Left renal pelvis (tissue), 4 donors: ENCODE results near the gene YTHDF1. TPM values are rescaled to one million over a fixed set of nuclear protein-coding genes. Genes with fewer than 3 reads are reported as not detected.

ENCODE experiments used
- DNase-seq, 4 donors: peaks; one replicate each; pipeline ENCODE4 v3.0.0-alpha.2; 2013; ENCODE audit warnings: low read depth in 4 of 4, low spot score in 3 of 4
- polyA plus RNA-seq, 4 donors: library from polyadenylated mRNA; unstranded; fragments of 120-200 nt; gene quantifications; one replicate each; pipeline ENCODE4 v1.2.1, GENCODE V29; 2013; ENCODE audit not compliant: insufficient read length in 4 of 4

YTHDF1 gene
- polyA plus RNA-seq, 4 donors, result 39.6 to 46.7 (median 42.8) TPM

DNA sequence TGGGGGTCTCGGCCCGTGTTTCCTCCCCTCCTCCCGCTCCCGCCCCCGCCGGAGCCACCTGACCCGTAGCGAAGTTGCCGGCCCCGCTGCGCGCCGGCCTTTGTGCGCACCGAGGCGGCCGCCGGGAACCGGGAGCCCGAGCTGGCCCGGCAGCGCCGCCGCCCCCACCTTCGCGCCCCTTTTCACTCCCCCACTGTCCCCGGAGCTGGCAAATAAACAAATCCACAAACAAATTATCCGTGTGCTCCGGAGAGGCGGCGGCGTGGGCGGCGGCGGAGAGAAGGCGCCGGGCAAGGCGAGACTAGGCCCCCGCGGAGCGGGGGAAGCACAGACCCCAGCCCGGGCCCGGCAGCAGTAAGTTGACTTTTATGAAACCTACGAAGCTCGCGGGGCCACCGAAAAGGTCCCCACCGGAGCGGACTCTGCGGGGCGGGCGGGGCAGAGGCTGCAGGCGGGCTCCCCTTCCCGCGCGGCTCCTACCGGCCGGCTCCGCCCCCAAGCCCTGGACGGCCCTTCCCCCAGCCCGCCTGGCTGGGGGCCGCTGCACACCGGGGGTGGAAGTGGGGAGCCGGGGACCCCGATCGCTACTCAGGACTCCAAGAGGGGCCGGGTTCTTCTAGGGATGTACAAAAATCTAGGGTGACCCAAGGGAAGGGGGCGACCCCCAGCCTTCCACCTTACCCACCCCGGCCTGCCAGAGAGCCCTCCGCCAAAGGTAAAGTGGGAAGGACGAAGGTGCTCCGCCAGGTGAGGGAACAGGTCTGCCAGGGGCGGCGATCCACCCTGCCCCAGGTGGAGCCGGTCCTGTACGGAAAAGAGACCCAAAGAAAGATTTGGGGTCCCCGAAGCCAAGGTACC is 40.7 kb downstream of the YTHDF1 start:
- no peak for DNase-seq

- no peak for DNase-seq
Measured at GRCh38 chr20:63174309-63175037, 41.5 kb downstream of the YTHDF1 start.

DNA sequence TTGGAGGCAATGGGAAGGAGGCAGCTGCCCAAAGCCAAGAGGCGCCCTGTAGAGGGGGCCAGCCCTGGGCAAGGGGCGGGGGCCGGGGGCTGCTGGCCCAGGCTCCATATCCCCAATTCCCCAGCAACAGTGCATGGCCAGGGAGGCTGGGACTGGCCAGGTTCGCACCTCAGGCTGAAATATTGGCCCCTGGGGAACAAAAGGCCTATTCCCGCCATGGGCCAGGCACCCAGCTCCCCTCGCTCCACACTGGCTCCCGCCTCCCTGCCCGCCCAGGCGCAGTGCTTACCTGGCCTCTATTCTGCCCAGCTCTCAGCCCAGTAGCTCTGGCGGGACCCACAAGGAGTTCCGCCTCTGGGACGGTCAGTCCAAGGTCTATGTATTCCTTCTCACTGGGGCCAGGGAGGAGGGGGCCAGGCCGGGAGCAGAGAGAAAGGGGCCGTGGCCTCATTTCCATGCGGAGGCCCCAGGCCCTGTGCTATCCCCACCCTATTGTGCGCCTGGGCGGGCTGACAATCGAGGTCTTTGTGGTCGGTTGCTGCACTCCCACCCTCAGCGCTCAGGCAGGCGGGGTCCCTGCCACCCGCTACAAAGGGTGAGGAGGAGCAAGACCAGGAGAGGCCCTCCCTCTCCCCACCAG is 42.3 kb downstream of the YTHDF1 start:
- no peak for DNase-seq

- no peak for DNase-seq
Measured at GRCh38 chr20:63172726-63173125, 43.2 kb downstream of the YTHDF1 start.

GRCh38 chr20:63171991-63172390 is 43.9 kb downstream of the YTHDF1 start:
- no peak for DNase-seq

GRCh38 chr20:63169681-63170080 is 46.2 kb downstream of the YTHDF1 start:
- DNase-seq, result no peak

DNA sequence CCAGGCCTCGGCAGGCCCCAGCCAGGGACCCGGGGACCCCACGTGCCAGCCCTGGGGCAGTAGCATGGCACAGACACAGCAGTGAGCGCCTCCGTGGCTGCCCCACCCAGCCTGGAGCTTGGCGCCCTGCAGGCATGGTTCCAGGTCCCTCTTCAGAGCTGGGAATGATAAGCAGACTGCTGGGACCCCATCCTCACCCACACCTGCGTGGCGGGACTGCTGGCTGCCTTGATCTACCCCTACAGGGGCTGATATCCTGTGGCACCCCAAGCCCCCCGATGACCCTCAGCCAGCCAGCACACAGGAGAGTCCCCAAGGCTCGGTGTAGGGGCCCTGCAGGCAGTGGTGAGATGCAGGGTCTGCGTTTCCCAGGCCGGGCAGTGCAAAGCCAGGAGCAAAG is 47.1 kb downstream of the YTHDF1 start:
- DNase-seq, result no peak

DNA sequence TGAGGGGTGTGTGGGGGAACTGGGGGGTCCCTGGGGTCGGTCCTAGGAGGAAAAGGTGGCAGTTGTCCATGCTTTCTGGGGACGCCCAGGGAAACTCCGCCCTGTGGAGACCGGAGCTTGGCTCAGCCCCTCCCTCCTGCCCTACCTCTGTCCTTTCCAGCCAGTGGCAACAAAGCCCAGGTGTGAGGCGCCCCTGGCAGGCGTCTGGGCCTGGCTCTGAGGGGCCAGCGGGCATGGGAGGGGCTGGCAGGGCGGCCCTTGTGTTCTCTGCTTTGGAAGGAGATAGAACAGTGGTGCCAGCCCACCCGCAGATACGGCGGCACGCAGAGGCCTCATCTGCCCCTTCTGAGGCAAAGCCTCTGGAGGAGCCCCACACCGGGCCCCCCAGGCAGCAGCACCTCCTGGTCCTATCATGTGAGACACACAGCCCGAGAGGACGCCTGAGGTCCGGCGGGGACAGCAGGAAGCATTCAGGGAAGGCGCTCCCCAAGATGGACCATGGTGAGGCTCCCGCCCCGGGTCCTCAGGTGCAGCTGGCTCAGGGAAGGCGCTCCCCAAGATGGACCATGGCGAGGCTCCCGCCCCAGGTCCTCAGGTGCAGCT is 47.9 kb downstream of the YTHDF1 start:
- no peak for DNase-seq

GRCh38 chr20:63167026-63167917 is 48.7 kb downstream of the YTHDF1 start:
- no peak for DNase-seq

DNA sequence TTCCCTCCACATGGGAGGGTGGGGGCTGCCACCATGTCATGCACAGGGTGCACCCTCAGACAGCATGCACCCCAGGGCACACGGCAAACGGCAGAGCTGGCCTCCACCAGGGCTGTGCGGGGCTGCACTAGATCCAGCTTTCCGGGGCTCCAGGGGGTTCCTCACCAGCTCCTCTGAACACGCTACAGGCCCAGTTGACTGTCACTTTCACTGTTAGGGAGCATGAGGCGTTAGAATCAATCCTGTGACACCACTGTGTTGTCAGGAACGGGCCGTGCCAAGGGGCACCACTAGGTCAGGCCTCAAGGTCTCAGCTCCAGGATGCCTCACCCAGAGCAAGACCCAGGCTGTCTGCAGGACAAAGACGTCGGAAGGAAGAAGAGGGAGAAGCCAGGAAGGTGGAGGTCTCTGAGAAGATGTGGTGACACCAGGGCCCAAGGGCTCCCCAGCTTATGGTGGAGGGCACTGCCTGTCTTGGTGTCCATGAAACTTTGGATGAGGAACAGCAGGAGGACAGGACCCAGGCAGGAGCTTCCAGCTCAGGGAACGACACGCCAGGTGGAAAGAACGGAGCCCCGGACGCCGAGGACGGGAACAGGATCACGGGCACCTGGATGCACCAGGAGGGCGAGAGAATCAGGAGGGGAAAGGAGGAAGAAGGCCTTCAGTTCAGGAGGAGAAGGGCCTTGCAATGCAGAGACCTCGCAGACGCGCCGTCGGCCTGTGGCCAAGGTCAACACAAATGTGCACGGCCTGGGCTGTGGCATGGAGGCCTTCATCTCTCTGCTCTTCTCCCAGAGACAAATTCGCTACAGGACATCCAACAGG is 49.5 kb downstream of the YTHDF1 start:
- DNase-seq, result no peak

DNA sequence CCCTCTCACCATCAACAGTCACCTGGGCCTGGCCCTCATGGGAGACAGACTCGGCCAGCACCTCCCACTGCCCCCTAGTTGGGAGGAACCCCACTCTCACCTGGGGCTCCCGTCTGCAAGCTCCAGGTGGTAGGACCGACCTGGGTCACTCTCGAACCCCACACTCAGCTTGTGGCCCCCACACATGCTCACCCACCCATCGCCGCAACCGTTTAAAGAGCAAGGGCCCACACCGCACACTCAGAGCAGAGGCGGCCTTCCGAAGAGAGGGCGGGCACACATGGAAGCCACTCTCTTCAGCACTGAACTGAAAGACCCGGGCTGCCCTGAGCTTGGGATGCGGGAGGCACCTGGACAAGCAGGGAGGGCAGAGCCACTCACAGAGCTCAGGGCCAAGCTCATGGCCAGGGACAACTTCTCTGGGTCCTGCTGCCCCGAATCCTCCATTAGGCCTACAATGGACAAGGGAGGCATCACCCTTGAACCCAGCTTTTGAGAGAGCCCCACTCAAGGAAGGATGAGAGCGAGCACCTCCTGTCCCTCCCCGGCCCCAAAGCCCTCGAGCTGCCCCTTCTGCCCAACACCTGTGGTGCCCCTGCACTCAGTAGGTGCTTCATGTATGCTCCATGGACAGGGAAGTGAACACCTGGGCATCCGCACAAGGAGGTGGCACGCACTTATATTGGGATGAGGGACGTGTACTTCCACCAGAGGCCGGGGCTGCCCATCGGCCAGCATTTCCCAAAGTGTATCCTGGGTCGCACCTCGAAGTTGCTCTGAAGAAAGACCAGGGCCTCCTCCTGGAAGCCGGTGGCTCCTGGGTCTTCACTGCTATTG is 50.4 kb downstream of the YTHDF1 start:
- DNase-seq, result no peak

DNA sequence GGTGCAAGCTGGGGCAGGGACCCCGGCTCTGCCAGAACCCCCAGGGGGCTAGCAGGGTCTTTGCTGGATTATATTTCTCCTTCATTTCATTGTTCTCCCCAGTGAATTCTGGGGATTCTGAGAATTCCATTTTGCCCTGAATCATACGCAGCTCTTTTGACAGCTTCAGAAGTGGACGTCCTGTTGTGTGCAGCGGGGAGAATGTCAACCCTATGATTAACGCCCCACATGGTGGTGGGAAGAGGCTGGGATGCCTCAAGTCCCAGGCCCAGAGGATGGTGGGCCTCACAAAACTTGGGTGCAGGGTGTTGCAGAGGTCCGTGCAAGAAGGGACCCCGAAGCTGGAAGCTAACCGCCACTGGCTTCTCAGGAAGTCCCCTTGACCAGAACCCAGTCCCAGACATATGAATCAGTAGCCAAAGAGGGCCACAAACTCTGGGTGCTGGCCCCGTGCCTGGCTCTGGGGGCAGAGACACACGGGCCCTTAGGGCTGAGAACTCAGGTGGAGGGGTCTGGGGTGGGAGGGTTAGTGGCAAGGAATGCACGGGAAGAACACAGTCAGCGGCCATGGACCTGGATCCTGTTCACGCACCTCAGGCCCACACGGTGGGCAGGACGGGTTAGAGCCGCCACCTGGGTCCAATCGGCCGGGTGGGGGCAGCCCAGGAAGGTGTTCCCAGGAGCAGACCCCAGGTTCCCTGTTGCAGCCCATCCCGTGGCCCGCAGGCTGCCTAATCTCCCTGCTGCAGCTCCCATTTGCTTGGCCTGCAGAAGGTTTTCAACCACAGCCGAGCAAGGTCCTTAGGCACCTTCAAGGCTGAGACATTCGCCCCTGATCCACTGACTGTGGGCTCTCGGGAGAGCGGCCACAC is 51.2 kb downstream of the YTHDF1 start:
- no peak for DNase-seq

GRCh38 chr20:63163596-63164483 is 52.1 kb downstream of the YTHDF1 start:
- DNase-seq, result no peak

- no peak for DNase-seq
Measured at GRCh38 chr20:63163171-63163570, 52.8 kb downstream of the YTHDF1 start.

GRCh38 chr20:63162206-63162795 is 53.6 kb downstream of the YTHDF1 start:
- DNase-seq, result no peak

GRCh38 chr20:63161176-63161651 is 54.7 kb downstream of the YTHDF1 start:
- DNase-seq, result no peak
